ENCODE measurements around the gene XPO4. TPM values are rescaled to one million over a fixed set of nuclear protein-coding genes. Genes with fewer than 3 reads are reported as not detected.

Gene XPO4
- total RNA-seq, 1 donor from 2014 or later: 20.5 TPM

DNA sequence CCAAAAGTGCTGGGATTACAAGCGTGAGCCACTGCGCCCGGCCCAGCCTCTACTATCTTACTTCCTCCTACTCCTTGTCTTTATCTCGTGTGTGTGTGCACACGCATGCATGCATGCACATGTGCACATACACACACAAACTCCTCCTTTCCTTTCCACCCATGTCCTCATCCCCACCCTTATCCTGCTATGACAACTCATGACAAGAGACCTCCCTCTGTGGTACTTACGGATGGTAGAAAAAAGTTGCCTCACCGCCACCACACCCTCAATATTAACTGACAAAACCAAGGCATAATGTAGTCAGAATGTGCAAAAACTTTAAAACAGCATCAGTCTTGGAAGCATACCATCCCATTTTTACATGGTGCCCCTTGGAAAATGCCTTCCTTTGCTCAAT is 112.9 kb downstream of the XPO4 start:
- H3K27me3 ChIP-seq: no peaks in the 10 kb centered on the region
- no peaks in the 10 kb centered on the region for H3K4me1 ChIP-seq
- no peak overlapping the region for H3K27ac ChIP-seq
- intact Hi-C loops (cut with DNase I): no loop called here
- ATAC-seq: no peak
- peaks cover 31% of the 10 kb centered on the region for H3K36me3 ChIP-seq
- TF ChIP-seq, protein P1, sequence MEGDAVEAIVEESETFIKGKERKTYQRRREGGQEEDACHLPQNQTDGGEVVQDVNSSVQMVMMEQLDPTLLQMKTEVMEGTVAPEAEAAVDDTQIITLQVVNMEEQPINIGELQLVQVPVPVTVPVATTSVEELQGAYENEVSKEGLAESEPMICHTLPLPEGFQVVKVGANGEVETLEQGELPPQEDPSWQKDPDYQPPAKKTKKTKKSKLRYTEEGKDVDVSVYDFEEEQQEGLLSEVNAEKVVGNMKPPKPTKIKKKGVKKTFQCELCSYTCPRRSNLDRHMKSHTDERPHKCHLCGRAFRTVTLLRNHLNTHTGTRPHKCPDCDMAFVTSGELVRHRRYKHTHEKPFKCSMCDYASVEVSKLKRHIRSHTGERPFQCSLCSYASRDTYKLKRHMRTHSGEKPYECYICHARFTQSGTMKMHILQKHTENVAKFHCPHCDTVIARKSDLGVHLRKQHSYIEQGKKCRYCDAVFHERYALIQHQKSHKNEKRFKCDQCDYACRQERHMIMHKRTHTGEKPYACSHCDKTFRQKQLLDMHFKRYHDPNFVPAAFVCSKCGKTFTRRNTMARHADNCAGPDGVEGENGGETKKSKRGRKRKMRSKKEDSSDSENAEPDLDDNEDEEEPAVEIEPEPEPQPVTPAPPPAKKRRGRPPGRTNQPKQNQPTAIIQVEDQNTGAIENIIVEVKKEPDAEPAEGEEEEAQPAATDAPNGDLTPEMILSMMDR (IDR thresholded peaks at IDR 0.05): no peak
- DNase-seq: no peak
- H3K4me3 ChIP-seq: no peak overlapping the region
- H3K9me3 ChIP-seq: no peaks in the 10 kb centered on the region

DNA sequence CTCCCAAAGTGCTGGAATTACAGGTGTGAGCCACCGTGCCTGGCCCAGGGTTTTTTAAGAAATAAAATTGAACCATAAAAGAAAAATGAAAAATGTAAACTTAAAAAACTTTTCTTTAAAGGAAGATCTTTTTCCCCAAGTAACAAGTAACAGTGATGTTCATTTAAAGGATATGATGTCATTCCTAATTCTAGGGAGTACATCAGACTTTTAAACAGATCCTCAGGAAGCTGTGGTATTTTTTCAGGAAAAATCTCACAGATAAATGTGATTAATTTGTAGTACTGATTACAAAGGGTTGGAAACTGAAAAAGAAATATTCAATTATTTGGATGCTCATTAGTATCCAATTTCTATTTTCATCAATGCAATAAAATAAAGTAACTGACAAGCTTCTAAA is 114.2 kb downstream of the XPO4 start:
- TF ChIP-seq, protein P1 (IDR thresholded peaks at IDR 0.05): no peak
- intact Hi-C loops (cut with DNase I): no loop called here
- no peak for ATAC-seq

DNA sequence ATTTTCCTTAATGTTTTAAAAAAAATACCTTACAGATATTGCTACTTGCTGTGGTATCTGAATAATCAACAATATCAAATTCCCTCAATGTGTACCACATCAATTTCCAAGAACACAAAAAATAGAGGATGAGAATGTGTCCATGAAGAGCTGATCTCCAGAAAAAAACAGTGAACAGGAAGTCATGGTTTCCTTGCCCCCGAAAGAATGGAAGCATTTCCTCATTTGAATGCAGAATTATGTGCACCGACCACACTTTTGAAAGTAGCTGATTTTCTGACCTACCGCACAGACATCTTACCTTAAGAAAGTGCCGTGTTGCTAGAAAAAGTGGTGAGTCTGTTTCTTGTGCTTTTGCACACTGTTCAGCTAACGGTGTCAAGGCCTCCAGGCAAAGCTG is 115.4 kb downstream of the XPO4 start:
- no peak for DNase-seq
- H3K27ac ChIP-seq: no peak overlapping the region
- peaks cover 43% of the 10 kb centered on the region for H3K36me3 ChIP-seq
- H3K4me1 ChIP-seq: no peaks in the 10 kb centered on the region
- no peaks in the 10 kb centered on the region for H3K27me3 ChIP-seq
- H3K9me3 ChIP-seq: no peaks in the 10 kb centered on the region
- no peak for ATAC-seq
- TF ChIP-seq, protein P1 (IDR thresholded peaks at IDR 0.05): no peak
- H3K4me3 ChIP-seq: no peak overlapping the region
- intact Hi-C loops (cut with DNase I): no loop called here

More for the DNA sequence above, 114.2 kb downstream of the XPO4 start:
- Histone ChIP-seq H3K36me3 (peaks cover 35% of the 10 kb centered on the region), H3K27ac (no peak overlapping the region), H3K4me3 (no peak overlapping the region), H3K27me3 (no peaks in the 10 kb centered on the region), H3K4me1 (no peaks in the 10 kb centered on the region), H3K9me3 (no peaks in the 10 kb centered on the region)
- DNase-seq: no peak

DNA sequence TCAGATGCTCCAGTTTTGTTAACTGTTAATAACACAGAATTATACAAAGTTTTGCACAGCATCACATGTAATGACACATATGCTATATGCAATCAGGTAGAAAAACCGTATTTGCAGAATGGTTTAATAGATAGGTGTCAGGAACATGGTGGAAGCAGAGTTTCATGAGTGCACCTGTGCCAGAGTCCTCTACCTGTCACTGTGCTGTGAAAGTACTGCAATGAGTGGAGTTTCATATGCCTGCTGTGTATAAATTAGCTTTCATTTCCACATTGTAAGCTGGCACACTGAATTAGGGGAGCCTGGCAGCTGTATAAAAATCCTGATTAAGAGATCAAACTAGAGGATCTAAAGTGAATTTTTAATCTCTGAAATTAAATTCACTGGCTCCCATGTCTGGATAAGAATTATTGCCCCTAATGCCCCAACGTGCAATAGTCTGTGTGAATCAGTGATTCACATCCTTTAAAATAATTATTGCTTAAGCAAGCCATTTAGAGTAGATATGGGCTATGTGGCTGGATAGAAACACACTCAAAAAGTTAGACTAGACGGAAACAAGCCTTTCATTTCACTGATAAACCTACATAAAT is 120.3 kb downstream of the XPO4 start:
- no peaks in the 10 kb centered on the region for H3K27me3 ChIP-seq
- no peak for ATAC-seq
- H3K36me3 ChIP-seq: peaks cover 31% of the 10 kb centered on the region
- H3K27ac ChIP-seq: no peak overlapping the region
- H3K4me1 ChIP-seq: no peaks in the 10 kb centered on the region
- no peak for DNase-seq
- intact Hi-C loops (cut with DNase I): no loop called here
- H3K4me3 ChIP-seq: no peak overlapping the region
- no peaks in the 10 kb centered on the region for H3K9me3 ChIP-seq
- TF ChIP-seq, protein P1 (IDR thresholded peaks at IDR 0.05): no peak

DNA sequence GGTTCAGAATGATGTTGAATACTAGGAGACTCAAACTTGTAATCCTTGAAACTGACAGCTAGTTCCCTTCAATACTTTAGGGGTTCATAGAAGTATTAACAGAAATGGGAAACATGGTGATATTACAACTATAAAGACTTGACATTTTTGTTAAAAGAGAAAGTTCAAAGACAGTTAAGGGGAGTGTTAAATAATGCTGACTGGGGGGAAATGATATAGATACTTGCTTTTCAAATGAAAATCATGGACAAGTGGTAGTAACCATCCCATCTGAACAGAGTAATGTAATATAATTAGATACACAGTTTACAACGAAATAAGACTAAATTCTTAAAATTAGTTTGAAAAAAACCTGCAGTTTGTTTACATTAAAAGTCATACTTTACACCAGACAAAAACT is 122.2 kb downstream of the XPO4 start:
- no peaks in the 10 kb centered on the region for H3K9me3 ChIP-seq
- no peaks in the 10 kb centered on the region for H3K4me1 ChIP-seq
- peaks cover 21% of the 10 kb centered on the region for H3K36me3 ChIP-seq
- TF ChIP-seq, protein P1 (IDR thresholded peaks at IDR 0.05): no peak
- DNase-seq (no peak), ATAC-seq (no peak)
- no peak overlapping the region for H3K4me3 ChIP-seq
- intact Hi-C loops (cut with DNase I): no loop called here
- H3K27ac ChIP-seq: no peak overlapping the region
- H3K27me3 ChIP-seq: no peaks in the 10 kb centered on the region

DNA sequence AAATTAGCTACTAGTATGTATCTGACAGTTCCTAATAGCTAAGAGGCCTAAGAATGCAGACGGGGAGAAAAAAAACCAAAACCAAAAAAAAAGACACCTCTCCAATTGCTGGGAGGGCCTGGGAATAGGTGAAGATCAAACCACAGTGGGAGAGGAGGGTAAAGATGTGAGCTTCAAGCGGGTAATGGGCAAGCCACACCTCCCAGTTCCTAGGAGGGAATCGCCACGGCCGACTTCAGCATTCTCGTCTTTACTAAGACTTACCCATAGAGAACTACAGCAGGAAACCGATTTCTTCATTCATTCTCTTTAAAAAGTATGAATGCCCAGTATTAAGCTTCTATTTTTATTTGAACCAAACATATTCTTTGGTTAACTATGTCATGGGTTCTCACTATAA is 123.1 kb downstream of the XPO4 start:
- no peak for DNase-seq
- TF ChIP-seq, protein P1 (IDR thresholded peaks at IDR 0.05): no peak
- no peaks in the 10 kb centered on the region for H3K4me1 ChIP-seq
- H3K27me3 ChIP-seq: no peaks in the 10 kb centered on the region
- H3K27ac ChIP-seq: no peak overlapping the region
- ATAC-seq: no peak
- H3K9me3 ChIP-seq: no peaks in the 10 kb centered on the region
- intact Hi-C loops (cut with DNase I): no loop called here
- H3K36me3 ChIP-seq: peaks cover 18% of the 10 kb centered on the region
- no peak overlapping the region for H3K4me3 ChIP-seq

All from upper lobe of right lung (tissue), 1 donor.